DOHH2 (cell line): ENCODE data around the gene VPS29.

Experiments used
- EZH2phosphoT487 ChIP-seq: fragments of 200-600 bp; sonication (generic); IDR thresholded peaks from 2 replicates; pipeline ENCODE4 v1.6.1; 2017; ENCODE audit warnings: borderline replicate concordance, mild to moderate bottlenecking, antibody characterized with exemption, low read length, moderate library complexity, mixed read lengths
- TF ChIP-seq, protein P1 (sequence below): fragments of 200-600 bp; sonication (generic); IDR thresholded peaks from one replicate; pipeline ENCODE4 v1.5.1; 2014; ENCODE audit warnings: antibody characterized with exemption, mild to moderate bottlenecking, low read depth, low read length; ENCODE audit not compliant: poor library complexity, severe bottlenecking

DNA sequence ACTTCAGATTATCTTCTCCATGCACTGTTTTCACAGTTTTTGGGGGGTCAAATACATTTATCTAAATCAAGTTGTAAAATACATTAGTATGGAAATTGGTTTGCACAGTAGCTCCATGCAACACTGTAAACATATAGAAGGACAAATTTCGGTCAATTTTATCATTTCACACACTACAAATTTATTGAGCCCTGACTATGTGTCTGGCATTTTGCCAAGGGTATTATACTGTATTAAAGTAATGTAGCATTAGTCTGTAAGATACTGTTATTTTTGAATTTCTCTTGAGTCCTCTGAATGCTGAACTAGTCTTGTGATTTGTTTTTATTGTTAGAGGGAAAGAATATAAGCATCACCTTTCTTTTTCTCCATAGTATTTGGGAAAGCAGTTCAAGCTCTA, 1.5 kb upstream of the VPS29 start:
- TF ChIP-seq, protein P1, sequence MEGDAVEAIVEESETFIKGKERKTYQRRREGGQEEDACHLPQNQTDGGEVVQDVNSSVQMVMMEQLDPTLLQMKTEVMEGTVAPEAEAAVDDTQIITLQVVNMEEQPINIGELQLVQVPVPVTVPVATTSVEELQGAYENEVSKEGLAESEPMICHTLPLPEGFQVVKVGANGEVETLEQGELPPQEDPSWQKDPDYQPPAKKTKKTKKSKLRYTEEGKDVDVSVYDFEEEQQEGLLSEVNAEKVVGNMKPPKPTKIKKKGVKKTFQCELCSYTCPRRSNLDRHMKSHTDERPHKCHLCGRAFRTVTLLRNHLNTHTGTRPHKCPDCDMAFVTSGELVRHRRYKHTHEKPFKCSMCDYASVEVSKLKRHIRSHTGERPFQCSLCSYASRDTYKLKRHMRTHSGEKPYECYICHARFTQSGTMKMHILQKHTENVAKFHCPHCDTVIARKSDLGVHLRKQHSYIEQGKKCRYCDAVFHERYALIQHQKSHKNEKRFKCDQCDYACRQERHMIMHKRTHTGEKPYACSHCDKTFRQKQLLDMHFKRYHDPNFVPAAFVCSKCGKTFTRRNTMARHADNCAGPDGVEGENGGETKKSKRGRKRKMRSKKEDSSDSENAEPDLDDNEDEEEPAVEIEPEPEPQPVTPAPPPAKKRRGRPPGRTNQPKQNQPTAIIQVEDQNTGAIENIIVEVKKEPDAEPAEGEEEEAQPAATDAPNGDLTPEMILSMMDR = no peak
- no peak for TF ChIP-seq EZH2phosphoT487
